Fibroblast of peridontal ligament (primary cell): Measurements from ENCODE around the gene SLC7A1.

Source experiments
- DNase-seq: peaks from one replicate; pipeline ENCODE4 v3.0.0-alpha.2; 2010; ENCODE audit errors: extremely low read depth

The SLC7A1 gene

DNA sequence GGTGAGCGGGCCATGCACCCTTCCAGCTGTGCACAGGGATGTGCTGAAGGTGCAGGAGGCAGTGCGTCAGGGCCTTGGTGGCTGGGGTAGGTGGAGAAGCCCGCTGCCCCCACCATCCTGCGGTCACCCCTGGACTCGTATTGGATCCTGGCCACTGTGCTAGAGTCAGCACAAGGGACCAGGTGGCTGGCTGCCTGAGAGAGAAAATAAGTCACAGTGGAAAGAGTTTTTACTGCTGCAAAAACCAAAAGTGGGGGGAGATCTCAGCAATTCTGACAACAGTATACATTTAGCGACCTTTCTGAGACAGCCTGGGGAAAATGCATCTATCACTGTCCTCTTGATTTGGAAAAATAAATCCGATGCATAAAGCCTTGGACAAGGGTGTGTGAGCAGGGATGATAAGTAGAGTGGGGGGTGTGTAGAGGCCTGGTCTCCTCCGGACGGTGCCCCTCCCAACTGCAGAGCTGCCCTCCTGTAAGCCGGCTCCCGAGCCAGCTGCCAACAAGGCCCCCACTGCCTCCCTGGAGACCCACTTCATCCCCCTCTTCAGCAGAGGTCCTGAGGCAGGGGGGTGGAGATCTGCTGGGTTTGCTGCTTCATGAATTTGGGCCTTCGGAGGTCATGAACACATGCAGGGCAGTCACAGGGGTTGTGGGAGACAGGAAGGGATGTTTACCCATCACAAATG is 84.2 kb downstream of the SLC7A1 start:
- no peak for DNase-seq

DNA sequence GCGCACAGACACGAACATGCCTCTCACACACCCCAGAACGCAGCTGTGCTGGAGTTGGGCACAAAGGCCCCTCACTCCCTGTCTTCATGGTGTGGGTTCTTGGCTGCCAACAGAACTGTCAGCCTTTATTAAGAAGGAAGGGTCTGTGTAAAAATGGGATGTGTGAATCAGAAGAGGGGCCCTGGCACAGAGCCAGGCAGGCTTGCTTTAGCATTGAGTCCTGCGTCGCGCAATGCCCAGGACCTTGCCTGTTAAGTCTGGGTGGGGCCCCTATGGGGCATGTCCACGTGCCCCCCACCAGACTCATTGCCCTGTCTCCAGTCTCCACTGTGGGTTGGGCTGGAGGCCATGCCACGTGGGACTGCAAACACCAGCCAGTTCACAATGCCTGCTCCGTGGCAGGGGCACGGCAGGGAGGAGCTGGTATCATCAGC is 84.8 kb downstream of the SLC7A1 start:
- no peak for DNase-seq

DNA sequence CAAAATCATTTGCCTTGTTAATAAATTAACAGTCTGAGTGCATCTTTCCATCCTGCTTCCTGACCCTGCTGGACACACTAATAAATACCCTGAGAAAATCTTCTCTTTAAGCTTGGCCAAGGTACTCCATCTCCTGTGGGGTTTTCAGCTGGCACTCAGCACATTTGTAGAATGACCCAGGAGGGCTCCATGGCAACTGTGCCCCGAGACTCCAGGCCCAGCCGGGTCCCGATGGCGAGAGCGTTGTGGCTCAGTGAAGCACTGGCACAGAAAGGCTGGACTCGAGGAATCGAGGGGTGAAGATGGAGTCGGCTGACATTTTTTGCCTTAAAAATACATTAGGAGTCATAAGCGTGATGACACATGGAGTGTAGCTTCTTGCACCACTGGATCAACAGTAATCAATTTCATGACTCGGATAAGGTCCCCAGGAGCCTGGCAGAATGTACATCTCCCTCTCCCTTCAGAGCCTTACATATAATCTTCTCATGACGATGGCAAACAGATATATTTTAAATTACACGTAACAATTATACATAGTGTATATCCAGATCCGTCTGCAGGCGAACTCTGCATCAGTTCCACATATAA is 85.4 kb downstream of the SLC7A1 start:
- peak; percentile 27 for DNase-seq

DNA sequence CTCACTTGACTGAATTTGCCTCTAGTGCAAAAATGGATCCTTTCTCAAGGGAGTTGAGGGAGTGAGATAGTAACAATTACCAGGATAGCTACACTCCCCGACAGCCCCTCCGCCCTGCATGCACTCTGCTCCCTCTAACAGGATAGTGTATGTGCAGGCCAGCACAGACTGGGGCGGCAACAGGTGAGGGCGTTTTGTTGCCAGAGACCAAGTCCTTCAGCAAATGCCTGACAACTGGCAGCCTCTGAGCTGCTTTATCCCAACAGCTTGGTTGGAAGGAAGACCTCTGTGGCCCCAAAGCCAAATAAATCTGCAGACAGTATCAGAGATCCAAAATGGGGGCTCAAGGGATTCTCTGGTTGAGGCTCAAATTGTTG is 86.6 kb downstream of the SLC7A1 start:
- DNase-seq = no peak

DNA sequence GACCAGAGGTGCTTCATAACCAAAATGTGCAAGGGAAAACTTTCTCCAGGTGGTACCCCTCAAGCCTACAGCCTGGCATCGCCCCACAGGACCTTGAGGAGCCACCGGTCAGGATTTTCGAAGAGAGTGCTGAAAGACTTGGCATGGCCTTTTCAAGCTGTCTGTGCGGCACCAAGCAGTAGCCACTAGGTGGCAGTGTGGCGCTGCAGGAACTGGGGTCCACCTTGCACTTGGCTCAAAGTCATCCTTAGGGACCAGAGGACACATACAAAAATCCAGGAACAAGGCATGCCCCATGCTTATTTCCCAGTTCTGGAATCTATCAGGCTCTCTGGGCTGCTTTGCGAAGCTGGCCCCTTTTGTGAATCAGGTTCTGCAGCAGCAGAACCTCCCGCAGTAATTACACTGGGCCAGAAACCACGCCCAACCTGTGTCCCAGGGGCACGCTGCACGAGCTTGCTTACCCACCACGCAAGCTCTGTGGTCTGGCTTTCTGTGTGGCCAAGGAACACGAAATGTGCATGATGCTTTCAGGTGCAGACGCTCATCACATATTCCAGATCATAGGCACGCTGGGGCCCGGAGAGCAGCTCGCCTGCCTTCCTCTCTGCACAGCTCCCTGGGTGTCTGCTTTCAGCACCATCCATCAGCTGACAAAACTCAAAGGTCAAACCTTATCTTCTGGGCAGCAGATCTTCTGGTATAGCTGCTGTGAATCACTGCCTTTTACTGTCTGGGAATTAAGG is 87.2 kb downstream of the SLC7A1 start:
- DNase-seq = peak; percentile 86

DNA sequence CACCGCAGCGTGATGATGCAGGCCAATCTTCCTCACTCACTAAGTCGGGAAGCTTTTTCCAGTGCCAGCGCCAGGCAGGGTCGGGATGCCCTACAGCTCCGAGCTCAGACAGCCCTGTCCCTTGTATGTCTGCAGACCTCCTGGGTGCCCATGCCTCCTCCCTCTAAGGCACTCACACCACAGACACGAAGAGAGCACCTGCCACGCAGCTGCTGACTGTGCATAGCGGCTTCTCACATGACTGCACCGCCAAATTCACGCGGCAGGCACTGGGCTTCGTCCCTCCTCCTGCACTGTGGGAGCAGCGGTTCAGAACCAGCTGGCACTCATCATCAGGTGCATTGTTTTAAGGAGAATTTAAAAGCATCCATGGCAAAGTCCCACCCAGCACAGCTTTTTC is 88.1 kb downstream of the SLC7A1 start:
- no peak for DNase-seq

DNA sequence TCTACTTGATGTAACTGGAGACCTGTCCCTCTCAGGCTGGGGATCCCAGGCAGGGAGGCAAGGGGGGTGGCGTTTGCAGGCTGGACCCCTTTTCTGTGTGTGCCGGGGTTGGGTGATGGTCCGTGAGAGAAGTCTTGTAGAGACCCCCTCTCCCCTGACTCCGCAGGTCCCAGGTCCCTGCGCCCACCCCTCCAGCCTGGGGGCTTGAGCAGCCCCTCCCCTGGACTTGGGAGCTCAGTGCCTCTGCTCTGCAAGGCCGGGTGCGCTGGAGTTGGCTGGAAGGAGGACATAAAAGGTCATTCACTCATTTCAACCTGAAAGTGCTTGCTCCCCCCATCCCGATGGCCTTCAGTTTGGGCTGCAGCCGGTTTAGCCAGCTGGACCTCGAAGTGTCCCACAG is 89.5 kb downstream of the SLC7A1 start:
- DNase-seq = no peak

DNA sequence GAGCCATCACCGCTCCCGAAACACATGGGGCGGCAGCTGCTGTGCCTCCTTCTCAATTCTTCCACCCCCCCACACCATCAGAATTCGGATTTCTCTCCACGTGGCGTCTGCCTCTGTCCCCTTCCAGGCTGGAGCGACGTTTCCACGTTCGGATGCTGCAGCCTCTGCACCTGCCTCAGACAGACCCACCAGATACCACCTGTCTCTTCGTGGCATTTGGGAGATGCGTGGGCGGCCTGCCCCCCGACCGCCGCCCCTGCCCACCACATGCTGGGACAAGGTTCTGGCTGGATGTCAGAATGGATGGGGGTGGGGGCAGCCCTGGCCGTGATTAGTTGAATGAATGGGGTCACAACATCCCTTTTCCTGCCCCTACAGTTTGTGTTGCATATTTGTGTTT is 90.0 kb downstream of the SLC7A1 start:
- DNase-seq = no peak

DNA sequence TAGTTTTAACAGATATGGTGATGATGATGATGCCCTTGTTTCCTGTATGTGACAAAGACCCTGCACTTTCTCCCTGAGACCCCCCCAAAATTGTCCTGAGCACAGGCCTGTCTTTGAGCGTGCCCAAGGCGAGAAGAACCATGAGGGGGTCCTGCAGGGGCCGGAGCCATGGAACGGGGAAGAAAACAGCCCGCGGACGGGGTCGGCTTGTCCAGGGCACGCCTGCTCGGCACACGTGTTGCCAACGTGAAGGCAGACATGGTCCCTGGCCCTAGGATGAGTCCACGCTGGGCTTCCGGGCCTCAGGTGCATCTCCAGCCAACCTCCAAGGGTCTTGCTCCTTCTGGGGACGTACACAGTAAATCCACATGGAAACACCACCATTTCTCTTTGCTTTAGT is 90.8 kb downstream of the SLC7A1 start:
- DNase-seq = no peak

DNA sequence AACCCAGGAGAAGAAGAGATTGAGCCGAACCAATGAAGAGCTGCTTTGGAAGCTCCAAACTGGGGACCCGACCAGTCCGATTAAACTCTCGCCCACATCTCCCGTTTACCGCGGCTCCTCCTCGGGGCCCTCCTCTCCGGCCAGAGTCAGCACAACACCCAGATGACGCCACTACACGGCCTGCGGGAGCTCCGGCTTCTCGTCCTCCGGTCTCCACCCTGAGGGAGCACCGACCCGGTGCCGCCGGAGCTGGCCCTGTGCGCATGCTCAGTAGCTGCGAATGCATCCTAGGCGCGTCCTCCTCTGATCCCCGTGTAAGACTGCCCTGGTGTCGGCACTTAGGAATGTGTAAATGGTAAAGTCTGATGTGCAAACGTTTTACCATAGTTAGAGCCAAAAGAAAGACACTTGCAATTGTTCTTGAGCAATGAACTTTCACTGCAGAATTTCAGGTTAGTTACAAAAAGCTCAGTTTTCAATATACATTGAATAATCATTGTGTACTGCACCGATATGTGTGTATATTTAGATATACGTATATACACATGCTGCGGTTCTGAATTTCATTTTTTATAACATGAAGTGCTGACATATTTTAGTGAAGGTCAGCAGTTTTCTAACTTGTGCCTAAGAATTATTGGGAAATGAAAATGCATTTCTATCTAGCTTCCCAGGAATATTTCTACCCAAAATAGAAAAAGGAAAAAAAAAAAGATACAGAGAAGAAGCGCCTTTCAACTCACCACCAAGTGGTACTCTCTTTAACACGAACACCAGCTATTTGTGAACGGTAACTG is 92.2 kb downstream of the SLC7A1 start:
- DNase-seq = no peak

DNA sequence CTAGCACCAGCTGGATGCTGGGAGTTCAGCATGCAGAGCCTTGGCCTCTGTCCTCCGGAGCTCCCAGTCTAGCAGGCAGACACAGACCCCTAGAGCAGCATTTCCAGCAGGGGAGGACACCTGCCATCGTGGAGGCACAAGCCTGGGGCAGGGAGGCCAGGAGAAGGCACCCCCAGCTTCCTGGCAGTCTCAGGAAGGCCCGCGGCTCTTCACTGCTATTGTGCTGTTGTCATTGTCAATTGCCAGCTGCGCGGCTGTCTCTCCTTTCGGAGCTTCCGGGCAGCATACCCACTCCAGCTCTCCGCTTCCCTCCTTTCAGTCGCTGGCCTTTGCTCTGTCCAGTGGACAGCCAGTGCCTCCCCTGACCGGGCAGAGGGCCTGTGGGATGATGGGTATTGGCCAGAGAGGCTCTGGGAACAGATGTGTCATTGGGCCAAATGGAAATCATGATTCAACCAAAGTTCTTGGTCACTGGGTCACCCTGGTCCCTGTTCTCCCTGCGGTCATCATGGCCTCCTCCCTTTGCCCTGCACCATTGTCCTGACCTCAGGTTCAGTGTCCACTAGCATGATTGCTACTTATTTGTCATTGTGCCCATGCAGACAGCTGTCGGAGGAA is 93.0 kb downstream of the SLC7A1 start:
- DNase-seq = no peak

DNA sequence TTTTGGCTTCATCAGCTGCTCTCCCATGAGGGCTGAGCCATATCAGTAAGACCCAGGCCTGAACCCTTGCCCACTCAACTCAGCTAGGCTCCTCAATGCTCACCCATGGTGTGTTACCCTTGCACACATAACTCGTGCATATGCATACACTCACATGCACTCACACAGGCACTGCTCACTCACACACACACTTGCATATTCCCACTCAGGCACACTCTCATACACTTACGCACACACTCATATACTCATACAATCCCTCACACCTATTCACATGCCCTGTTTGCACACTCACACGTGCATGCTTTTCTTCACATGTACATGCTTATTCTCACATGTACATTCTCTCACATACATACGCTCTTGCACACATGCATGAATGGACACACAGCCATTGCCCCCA is 93.8 kb downstream of the SLC7A1 start:
- no peak for DNase-seq

DNA sequence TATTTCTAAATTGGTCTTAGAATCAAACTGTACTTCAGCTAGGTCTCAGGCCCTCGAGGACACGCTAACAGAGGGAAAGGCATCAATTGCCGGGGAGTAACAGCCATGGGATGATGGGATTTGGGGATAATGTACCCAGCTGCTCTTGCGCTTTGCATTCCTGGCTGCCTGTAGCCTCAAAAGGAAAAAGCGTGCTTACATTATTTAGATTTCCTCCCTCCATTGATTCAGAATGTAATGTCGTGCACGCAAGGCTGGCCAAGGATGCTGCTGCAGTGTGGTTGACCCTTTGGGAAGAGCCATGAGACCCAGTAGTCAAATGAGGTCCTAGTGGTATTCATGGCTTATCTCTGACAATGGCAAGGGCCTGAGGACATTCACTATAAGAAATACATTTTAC is 95.1 kb downstream of the SLC7A1 start:
- DNase-seq = no peak

DNA sequence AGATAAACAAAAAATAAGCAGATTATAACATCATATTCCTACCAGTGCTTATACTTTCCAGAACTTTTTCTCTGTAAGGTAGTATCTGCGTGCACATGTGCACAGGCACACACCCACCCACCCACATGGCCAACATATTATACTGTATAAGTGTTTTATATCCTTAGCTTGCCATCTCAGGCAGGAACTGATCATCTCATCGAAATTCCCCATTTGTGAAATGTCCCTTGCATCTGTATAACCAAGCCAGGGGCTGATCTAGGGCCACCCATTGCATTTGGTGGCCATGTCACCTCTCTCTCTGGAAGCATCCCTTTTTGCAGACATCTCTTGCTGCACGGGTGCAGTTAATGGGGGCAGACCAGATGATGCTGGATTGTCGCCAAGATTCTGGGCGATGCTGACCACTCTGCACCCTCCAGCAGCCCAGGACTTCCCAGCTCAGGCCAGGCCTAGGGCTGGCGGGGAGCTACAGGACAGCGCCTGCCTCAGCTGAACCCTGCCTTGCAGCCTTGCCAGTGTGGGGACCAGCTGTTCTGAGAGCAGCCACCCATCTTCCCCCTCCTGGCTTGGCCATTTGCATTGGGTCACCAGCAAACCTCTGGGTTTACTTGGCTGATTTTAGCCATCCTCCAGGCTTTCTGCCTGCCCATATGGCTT is 95.9 kb downstream of the SLC7A1 start:
- DNase-seq = no peak

DNA sequence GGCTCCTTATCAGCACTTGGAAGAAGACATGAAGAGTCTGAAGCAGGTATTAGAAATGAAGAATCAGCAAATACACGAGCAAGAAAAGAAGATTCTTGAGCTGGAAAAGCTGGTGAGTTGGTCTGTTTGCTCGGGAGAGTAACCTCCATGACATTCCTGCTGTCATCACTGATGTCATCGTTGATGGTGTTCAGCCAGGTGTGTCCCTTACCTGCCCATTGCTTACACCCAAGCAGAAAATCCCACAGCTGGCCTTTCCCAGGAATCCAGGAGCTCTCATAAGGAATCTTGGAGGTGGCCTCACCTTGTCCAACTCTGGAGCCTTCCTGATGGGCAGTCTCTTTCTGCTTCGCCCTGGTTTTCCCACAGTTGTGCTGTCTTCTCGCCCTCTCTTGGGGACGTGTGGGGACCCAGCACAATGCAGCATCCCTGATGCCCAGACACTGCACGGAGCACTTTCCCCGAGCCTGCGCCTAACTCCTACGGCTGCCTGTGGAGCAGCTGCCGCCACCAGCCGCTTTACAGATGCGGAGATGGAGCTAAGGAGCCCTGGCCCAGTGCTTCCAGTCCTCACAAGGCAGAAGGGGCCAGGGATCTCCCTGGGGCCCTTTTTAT is 97.0 kb downstream of the SLC7A1 start:
- DNase-seq = no peak

DNA sequence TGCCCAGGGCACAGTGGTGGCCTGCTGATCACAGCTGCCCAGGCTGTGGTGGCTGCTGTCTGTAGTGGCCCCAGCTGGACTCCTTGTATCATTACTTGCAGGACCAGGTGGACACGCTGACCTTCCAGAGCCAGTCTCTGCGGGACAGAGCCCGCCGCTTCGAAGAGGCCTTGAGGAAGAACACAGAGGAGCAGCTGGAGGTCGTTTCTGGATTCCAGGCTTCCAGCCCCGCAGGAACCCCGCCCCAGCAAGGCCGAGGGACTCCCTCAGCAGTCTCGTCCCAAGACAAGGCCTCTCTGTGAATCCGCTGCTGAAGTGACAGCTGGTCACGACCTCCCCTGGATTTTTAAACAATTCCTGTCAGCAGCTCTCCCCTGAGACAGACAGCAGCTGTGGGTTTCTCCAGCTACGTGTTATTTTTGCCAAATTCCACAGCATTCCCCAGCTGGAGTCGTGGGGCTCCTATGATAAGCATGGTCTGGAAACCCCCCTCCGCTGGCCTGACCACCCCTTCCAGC is 98.3 kb downstream of the SLC7A1 start:
- peak; percentile 47 for DNase-seq

DNA sequence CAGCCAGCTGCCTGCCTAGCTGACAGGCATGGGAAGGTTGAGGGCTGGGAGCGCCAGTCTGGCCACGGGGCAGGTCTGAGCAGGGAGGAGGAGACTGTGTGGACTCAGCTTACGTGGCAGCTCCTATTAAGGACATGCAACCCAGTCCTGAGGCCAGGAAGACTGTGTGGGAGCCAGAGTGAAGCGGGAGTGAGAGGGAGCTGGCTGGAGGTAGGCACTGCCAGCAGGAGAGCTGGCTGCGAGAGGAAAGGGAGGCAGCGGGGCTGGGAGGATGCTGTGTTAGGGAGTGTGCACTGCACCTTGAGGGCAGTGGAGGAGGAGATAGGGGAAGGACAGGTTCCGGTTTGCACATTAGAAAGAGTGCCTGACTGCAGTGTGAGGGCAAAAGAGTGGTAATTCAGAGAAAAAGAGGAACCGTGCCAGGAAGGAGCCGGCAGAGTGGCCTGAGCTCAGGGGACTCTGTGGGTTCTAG is 99.2 kb downstream of the SLC7A1 start:
- no peak for DNase-seq

DNA sequence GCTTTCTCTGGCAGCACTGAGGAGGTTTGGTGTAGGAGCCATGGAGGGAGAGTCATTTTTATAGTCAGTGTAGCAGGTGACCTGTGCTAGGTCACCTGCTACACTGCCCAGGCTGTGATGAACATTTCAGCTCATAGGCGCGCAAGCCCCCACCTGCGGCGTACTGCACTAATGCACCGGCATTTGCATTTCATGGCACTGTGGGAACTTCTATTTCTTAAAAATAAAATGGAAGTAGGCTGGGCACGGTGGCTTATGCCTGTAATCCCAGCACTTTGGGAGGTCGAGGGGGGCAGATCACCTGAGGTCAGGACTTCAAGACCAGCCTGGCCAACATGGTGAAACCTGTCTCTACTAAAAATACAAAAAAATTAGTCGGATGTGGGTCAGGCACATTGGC is 101.0 kb downstream of the SLC7A1 start:
- DNase-seq = no peak

DNA sequence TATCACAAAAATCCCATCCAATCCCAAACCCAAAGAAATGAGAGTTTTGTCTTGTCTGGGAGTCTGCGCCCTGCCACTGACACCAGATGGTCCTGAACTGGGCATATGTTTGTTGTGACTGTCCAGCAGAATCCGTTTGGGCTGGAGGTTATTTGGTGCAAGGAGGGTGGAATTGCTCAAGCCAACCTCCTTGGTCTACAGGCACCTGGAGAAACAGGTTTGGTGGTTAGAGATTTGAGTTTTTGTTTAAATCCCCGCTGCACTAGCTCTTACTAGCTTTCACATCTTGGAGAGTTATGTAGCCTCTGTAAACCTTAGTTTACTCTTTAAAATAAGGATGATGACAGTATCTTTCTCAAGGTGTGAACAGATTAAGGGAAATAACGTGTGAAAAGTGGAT is 101.7 kb downstream of the SLC7A1 start:
- DNase-seq = no peak

DNA sequence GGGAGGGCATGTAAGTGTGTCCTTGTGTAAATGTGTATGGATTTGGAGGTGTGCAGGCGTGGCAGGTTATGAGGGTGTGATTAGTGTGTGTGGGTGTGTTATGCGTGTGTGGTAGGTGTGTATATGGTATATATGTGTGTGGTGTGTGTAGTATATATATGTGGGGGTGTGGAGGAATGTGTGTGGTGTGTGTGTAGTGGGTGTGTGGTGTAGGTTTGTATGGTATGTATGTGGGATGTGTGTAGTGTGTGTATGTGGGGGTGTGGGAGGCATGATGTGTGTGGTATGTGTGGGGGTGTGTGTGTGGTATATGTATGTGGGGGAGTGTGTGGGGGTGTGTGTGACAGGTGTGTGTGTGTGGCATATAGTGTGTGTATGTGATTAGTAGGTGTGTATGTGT is 104.2 kb downstream of the SLC7A1 start:
- DNase-seq = no peak

DNA sequence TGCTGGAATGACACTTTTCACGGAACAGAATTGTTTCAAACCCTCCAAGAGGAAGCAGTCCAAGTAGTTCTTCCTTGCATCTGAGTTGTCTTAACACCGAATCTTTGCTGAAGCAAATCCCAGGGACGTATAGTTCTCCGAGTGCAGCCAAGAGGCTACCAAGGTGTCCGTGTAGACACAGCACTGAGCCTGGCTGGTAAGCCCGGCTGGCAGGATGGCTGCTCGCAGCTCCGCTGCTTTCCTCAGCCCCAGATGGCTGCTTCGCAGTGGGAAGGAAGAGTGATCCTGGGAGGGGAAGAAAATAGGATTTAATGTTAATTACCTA is 105.0 kb downstream of the SLC7A1 start:
- DNase-seq = no peak
